CD4-positive, alpha-beta T cell treated with Interleukin-1 beta for 1 hour (primary cell): ENCODE results near the gene KIF1B.
A peak's percentile ranks its signal among the peaks of the same experiment; 100 is the strongest.

Source experiments
- DNase-seq, 2 donors: peaks; one replicate each; pipeline ENCODE4 v3.0.0-alpha.2; 2020 to 2022

KIF1B gene

DNA sequence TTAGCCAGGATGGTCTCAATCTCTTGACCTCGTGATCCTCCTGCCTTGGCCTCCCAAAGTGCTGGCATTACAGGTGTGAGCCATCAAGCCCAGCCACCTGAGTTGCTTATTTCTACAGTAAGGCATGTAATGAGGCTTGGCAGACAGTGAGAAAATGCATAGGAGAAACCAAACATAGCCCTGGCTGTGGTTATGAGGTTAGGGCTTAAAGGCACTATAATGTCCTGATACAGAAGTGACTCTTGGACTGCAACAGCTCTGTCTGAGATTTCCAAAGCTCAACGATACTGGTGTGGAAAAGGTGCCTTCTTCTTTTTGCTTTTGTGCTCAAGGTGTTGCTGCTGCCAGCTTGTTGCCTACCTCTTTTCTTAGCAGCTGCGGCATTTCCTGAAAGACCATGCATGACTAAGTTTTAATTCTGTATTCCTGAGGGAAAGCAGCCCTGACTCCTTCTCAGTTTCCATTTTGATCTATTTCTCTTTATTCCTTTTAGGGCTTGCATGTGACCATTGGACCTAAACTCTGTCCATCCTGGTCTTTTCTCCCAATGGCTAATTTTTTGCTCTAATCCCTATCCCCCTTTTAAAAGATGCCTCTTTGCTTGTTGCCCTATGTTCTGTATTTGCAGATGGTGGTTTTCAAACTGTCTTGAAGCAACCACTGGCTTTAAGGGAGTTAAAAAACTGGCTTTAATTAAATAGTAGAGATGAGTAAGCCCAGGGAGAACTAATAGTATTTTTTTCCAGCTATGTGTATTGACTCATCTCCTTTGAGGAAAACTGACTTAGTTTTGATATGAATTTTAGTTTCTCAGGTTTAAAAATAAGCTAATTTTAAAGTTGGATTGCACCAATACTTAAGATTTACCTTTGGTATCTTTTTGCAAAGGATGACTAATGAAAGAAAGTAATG, 70.3 kb downstream of the KIF1B start:
- DNase-seq = no peak

DNA sequence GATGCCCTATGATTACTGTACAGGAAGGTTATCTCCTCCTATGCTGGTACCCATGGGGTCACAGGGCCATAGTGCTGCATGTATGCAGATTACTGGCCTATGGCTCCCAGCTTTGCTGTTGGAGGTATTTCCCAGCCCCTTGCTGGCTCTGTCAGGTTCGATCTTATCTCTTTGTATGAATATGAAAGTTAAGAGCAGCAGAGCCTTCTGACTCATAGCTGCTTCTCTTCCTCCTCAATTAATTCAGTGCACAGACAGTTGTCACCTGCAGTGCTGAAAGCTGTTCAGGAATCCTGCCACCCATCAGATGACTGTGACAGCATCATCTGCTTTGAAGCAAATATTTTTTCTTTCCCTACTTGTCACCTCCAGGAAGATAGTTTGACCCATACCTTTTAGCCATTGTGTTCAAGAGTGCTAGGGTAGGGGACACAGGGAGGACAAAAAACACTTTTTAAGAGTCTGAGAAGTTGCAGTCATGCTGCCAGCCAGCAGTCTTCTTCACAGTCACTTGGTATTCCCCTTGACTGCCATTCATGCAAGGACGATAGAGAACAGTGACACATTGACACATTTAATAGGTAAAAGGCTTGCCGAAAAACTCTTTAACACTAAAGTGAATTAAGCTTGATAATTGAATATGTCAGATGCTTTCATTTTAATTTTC, 73.1 kb downstream of the KIF1B start:
- no peak for DNase-seq

DNA sequence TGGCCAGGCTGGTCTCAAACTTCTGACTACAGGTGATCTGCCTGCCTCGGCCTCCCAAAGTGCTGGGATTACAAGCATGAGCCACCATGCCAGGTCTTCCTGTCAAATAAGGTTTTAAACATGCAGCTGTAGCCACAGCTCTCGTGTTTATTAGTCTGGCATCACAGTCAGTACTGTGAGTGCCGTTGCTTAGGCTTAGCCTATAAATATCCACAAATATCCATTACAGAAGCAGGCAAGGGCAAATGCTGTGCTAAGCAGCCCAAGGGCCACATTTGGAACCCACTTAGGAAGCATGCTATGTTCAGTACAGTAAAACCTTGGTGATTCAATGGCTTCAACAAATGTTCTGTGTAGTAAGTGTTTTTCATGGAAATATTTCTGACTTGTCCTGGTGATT, 75.9 kb downstream of the KIF1B start:
- DNase-seq = no peak

DNA sequence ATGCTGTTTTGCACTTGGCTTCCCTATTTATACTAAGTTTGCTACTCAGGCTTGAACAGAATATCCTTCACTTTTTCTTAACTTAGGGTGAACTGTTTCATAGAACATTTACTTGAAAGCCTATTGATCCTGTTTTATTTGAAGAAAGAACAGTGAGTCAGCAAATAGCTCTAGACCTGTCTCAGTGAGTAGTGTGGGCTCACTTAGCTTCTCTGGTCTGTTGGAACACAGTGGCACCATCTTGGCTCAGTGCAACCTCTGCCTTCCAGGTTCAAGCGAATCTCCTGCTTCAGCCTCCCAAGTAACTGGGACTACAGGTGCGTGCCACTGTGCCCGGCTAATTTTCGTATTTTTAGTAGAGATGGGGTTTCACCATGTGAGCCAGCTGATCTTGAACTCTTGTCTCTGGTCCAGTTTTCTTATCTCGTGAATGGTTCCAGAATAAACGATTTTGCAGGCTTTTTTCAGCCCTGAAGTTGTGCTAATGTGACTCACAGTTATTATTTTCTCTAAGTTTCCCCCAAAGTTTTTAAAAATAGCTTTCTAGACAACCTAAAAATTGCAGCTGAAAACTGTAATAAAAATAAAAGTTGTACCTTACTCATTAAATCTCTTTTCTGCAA, 76.8 kb downstream of the KIF1B start:
- DNase-seq = no peak

DNA sequence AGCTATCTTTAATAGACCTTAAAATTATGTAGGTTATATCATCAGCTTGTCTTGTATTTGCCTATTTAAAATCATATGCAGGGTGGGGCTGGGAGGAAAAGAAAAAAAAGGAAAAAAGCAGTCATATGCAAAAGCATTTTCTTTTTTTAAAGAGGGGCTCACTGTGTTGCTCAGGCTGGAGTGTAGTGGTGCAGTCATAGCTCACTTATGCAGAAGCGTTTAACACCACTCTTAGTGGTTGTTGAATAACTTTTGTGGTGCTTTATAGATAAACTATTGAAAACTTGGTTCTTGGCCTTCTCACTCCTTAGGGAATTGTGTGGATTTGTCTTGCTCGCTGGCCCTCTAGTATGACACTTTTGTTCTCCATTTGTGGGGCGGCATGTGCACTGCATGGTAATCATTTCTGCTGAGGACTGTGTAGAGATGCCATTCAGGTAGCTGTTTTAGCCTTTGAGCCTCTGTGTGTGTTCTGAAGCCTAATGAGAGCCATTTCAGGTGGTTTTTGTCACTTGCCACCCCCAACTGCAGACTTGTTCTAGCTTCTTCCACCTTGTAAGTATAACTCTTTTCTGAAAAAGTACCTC, 77.8 kb downstream of the KIF1B start:
- DNase-seq = no peak

DNA sequence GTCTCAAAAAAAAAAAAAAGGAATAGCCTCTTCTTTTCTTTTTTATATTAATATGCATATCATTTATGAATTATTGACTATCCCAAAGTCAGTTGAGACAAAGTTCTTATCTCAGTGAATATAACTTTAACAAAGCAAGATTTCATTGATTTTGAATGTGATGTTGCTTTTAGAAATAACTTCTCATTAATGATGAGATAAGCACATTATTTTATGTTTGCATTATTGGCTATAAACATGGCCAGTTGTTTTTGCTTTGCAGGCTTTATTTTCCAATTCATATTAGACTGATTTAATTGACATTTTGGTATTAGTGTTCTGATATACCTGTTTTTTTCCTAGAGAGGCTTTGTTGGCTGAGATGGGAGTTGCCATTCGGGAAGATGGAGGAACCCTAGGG, 81.3 kb downstream of the KIF1B start:
- no peak for DNase-seq

DNA sequence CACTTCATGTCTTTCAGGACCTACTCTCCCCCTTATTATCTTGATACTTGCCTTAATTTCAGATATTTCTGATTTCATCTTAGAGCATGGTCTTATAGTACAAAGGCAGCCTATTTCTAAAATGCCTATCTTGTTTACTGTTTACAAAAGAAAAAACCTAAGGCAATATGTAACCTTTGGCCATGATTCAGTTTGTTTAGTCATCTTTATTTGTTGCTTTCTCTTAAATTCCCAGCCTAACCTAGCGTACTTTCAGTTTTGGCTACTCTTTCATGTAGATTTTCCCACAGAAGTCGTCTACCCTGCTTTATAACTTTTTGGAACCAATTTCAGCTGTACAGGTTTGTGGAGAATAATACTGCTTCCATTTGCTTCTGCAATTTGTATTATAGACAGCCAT, 81.8 kb downstream of the KIF1B start:
- DNase-seq = no peak

DNA sequence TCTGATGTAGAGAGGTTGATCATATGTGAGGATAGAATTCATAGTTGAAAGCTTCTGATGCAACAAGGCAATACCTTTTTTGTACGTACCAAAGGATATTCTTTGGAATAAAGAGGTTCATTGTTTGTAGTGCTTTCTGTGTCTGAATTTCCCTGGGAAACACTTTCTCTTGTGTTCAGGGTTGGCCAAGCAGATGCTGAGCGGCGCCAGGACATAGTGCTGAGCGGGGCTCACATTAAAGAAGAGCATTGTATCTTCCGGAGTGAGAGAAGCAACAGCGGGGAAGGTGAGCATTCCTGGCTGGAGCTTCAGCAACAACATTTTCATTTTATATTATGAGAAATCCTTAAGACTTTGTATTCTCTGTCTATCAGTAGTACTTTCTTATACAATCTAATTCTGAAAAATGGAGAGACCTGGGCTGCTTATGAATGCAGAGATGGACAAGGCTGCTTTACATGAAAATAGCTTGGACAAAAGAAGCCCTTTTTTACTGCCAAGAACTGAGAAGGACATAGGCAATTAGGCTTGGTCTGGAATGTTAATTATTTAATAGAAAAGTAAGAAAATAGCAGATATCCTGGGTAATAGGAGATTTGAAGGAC, 85.2 kb downstream of the KIF1B start:
- DNase-seq = no peak

DNA sequence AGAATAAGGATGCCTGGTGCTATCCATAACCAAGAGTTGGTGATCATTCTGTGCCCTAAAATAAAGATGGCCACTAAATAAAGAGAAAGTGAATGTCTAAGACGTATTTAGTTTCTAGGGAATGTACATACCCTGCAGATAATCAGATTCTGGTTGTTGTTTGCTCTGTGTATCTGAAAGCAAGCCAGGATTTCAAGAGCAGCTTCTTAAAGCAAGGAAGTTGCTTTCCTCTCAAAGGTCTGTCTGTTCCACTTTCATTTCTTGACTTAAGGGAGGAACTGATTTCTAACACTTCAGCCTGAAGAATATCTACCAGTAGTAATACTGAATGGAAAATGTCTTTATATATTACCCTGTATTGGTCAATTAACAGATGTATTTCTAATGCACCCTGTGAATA, 88.8 kb downstream of the KIF1B start:
- DNase-seq = no peak

DNA sequence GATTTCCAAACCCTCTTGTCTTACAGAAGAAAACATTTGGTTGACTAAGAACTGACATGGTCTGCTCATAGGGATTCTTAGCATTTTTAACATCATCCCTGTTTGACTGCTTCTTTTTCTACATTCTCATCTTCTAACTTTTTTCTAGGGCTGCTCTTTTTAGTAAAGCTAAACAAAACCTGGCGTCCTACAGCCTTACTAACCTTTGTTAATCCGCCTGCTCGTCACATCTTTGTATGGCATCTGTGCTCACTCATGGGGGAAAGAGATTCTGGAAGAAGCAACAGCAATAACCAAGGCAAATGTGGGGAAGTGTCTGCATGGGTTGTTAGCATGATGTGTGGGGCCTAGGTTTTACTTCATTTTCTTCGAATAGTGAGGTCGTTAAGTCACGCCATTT, 92.0 kb downstream of the KIF1B start:
- DNase-seq = no peak

DNA sequence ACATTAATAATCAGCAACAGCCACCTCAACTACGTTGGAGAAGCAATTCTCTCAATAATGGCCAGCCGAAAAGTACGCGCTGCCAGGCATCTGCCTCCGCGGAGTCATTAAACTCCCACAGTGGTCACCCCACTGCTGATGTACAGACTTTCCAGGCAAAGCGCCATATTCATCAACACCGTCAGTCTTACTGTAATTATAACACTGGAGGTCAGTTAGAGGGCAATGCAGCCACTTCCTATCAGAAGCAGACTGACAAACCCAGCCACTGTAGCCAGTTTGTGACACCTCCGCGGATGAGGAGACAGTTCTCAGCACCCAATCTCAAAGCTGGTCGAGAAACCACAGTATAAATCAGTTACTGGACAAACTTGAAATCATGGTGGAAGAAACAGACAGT, 93.9 kb downstream of the KIF1B start:
- no peak for DNase-seq

DNA sequence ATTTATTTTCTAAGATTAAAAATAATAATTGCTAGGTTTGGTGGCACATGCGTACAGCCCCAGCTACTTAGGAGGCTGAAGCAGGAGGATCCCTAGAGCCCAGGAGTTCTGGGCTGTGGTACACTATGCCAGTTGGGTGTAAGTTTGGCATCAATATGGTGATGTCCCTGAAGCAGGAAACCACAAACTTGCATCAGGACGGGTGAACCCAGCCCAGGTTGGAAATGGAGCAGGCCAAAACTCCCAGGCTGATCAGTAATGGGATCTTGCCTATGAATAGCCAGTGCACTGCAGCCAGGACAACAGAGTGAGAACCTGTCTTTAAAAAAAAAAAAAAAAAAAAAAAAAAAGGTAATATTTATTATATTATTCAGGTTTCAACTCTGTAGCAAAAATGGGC, 96.1 kb downstream of the KIF1B start:
- no peak for DNase-seq

DNA sequence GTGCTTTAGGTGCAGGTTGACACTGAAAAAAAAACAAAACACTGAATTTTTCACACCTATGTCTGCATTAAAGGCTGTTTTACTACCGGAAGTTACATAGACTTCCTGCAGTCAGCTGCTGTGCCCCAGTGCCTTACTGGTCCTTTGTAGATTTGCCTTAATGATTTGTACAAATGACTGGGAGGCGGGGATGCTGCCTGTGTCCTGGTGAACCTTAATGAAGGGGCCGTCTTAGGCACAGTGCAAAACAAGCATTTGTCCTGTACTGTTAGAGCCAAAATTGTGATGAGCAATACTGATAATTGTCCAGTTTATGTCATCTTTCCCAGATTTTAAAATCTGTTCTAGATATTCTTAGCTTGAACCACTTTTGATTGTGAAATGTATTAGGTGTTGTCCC, 97.6 kb downstream of the KIF1B start:
- peak; percentile 32 to 66 for DNase-seq

DNA sequence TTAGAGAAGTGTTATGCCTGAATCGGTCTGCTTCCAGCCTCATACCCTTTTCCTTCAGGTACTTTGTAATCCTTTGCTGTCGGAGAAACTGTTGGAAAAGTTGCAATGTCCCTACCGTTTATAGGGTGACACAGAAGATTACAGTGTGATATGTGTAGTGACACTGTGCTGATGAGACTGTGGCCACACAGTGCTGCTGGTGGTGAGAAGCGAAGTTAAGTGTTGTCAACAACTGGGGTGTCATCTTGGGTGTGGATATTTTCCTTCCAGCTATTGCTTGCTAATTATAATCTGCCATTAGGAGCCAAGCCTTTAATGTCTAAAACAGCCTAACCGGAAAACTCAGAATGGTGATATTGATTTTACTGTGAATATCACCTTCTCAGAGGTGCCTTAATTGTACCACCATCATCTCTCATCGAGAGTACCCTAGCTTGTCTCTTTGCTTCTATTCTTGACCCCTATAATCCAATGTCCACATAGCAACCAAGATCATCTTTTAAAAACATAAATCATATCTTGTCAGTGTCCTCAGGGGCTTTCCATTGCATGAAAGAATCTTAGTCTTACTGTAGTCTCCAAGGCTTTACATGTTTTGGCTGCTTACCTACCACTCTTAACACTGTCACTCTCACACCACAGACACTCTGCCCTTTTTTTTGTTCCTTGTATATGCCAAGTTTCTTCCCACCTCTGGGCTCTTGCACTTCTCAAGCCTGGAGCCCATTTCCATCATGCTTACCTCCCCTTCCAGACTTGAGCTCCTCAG, 99.1 kb downstream of the KIF1B start:
- no peak for DNase-seq

DNA sequence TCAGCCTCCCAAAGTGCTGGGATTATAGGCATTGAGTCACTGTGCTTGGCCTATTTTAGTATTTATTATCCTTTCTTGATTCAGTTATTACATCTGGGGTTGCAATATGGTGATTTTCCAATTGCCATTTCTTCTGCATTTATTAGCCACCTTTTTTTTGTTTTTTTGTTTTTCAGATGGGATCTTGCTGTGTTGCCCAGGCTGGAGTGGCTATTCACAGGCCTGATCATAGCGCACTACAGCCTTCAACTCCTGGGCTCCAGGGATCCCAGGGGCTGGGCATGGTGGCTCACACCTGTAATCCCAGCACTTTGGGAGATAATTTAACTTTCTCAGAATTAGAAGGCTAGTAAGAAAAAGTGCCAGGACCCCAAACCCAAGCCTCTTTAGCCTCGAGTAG, 106.4 kb downstream of the KIF1B start:
- no peak for DNase-seq

DNA sequence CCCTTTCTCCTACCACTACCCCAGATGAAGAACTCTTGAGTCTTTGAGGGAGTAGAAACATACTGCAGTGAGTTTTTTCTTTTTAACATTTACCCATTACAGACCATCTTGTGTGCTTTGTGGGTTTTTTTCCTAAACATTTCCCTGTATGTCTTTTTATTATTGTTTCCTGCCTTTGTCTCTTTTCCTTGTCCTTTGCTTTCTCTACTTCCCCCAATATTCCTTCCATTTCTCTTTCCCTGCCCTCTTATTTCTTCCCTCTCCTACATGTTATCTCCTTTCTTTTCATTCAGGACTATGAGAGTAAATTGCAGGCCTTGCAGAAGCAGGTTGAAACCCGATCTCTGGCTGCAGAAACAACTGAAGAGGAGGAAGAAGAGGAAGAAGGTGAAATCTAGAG, 109.4 kb downstream of the KIF1B start:
- DNase-seq = no peak

DNA sequence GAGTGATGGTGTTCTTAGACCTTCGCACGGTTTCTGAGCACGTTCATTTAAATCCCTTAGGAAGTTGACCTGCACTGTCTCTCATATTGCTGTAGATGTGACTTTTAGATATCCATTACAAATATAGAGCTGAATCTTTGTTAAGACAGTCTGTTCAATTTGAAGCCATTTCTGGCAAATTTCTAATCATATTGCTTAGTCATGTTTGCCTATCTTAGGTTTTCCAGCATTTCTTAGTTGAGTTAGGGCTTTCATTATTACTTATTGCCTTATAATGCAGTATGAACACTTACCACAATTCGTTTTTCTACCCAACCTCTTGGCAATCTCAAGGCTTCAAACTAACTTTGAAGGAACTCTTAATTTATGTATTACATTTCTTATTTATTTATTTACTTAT, 110.0 kb downstream of the KIF1B start:
- no peak for DNase-seq

DNA sequence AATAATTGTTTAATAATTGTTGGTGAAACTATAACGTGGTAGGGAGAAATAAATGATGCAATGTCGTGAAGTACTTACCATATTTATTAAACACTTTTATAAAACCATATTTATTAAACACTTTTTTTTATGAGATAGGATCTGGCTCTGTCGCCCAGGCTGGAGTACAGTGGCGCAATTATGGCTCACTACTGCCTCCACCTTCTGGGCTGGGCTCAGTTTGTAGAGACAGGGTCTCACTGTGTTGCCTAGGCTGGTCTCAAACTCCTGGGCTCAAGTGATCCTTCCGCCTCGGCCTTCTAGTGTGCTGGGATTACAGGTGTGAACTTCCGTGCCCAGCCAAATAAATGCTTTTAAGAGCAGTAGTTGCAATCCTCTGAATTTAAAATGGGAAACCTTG, 112.5 kb downstream of the KIF1B start:
- no peak for DNase-seq

DNA sequence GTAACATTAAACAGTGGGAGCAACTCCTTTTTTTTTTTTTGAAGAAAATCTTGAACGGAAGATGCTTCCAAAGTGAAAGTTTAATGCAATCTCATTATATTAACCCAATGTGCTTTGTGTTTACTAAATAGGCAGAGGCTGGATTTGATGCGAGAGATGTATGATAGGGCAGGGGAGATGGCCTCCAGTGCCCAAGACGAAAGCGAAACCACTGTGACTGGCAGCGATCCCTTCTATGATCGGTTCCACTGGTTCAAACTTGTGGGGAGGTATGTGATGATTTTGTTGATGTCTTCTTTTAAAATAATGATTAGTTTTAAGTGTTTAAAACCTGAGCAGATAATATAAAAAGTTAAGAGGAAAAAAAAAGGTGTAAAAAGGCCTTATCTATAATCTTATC, 114.3 kb downstream of the KIF1B start:
- peak in 1 of 2 donors; percentile 41 for DNase-seq

DNA sequence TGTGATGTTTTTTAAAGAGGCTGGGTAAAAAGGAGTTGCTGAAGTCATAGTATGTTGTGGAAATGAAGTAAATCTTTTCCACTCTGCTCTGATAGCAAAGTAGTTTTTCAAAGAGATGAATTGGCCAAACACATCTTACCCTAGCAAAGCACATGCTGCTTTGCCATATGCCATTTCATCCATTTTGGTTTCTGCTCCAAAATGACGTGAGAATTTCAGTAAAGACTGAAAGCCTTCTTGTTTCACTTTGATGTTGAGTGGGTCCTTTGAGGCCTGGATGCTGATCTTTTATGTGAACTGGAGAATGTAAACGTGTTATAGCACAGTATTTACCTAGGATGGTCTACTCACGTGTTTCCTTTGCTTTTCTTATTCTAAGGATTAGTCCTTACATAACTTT, 115.2 kb downstream of the KIF1B start:
- peak in 1 of 2 donors; percentile 10 for DNase-seq

DNA sequence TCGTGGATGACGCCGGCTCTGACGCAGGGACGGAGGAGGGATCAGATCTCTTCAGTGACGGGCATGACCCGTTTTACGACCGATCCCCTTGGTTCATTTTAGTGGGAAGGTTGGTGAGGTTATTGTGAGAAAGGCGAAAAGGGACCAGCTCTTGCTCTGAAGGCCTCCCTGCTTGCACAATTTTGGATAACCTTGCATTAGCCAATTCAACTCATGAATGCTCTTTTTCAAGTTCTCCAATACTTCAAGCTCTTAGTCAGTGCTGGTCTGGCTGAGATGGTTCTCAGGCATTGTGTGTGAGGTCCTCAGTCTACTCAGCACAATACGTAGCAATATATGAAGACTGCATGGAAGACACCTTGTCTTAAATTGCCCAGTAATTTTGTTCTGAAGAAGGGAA, 115.9 kb downstream of the KIF1B start:
- DNase-seq = no peak

DNA sequence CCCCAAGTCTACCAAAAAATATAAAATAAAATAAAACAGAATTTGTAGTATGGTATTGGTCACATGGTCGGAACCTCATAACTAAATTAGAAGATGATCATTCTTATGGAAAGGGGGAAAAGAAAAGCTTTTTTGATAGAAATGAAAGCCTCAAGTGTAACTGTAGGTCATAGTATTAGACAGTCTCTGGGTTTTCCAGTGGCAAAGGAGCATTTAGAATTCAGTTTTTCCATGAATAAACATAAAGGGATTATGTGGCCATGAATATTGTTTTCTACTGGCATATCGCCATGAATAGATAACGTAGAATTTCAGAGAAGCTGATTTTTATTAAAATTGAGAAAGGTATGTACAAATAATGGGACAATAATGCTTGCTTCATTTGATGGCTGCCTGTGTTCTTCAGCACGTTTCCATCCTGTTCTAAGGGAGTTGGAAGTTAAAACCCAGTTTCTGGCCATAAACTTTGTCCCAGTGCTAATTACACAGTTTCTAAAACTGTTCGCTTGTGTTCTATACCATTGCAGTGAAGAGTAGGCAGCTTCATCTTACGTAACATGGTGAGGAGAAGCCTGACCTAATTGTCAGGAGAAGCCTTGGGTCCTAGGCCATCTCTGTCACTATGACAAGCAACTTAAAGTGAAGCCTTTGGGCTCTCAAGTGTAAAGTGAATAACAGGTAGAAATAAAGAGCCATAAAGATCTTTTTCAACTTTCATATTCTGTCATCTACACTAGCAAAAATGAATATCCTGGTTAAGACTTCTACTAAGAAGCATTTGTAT, 118.0 kb downstream of the KIF1B start:
- no peak for DNase-seq
